KMS-11 (cell line): Measurements from ENCODE around the gene CMSS1.

ENCODE experiments used
- H2AFZ ChIP-seq: fragments of 200-600 bp; sonication (generic); 2 replicates; pipeline ENCODE4 v1.6.1; 2016; ENCODE audit warnings: antibody characterized with exemption, mixed run types, low read depth
- H3K27ac ChIP-seq: fragments of 200-600 bp; sonication (generic); 2 replicates; pipeline ENCODE4 v1.6.1; 2016; ENCODE audit warnings: mild to moderate bottlenecking, mixed run types
- H3K27me3 ChIP-seq: fragments of 200-600 bp; sonication (generic); 2 replicates; pipeline ENCODE4 v1.6.1; 2017; ENCODE audit warnings: mild to moderate bottlenecking, low read depth, mixed run types, moderate library complexity; ENCODE audit not compliant: insufficient read depth
- H3K36me3 ChIP-seq: fragments of 200-600 bp; sonication (generic); 2 replicates; pipeline ENCODE4 v1.6.1; 2017; ENCODE audit warnings: mild to moderate bottlenecking, mixed run types; ENCODE audit not compliant: insufficient read depth
- H3K4me1 ChIP-seq: fragments of 200-600 bp; sonication (generic); 2 replicates; pipeline ENCODE4 v1.6.1; 2016; ENCODE audit warnings: mild to moderate bottlenecking, low read depth, mixed run types; ENCODE audit not compliant: poor library complexity, severe bottlenecking
- H3K4me2 ChIP-seq: fragments of 200-600 bp; sonication (generic); 2 replicates; pipeline ENCODE4 v1.7.0; 2016; ENCODE audit warnings: mild to moderate bottlenecking, mixed run types
- H3K4me3 ChIP-seq: fragments of 200-600 bp; sonication (generic); IDR thresholded peaks from 2 replicates; pipeline ENCODE4 v1.6.1; 2017; ENCODE audit warnings: low read depth, low read length, mixed read lengths; ENCODE audit not compliant: insufficient read depth
- H3K79me2 ChIP-seq: fragments of 200-600 bp; sonication (generic); 2 replicates; pipeline ENCODE4 v1.6.1; 2016; ENCODE audit warnings: low read depth, mixed run types; ENCODE audit not compliant: insufficient read depth
- H3K9ac ChIP-seq: fragments of 200-600 bp; sonication (generic); 2 replicates; pipeline ENCODE4 v1.6.1; 2016; ENCODE audit warnings: mild to moderate bottlenecking, mixed run types
- H4K20me1 ChIP-seq: fragments of 200-600 bp; sonication (generic); 2 replicates; pipeline ENCODE4 v1.6.1; 2016; ENCODE audit warnings: mild to moderate bottlenecking, mixed run types; ENCODE audit not compliant: insufficient read depth
- TF ChIP-seq, protein P1 (sequence below): fragments of 200-600 bp; sonication (generic); conservative IDR thresholded peaks from 2 replicates; pipeline ENCODE4 v1.6.1; 2017; ENCODE audit warnings: low read depth, mild to moderate bottlenecking, antibody characterized with exemption, low read length, moderate library complexity, mixed read lengths

The CMSS1 gene

GRCh38 chr3:99901200-99901926, 83.7 kb downstream of the CMSS1 start:
- Histone ChIP-seq H4K20me1 (no peaks in the 10 kb centered on the region), H3K4me3 (peak overlapping the region; percentile 24), H3K27me3 (no peaks in the 10 kb centered on the region), H3K4me2 (peak overlapping the region; percentile 65), H3K4me1 (peaks cover 72% of the 10 kb centered on the region), H3K27ac (peak overlapping the region; percentile 68), H3K36me3 (no peaks in the 10 kb centered on the region), H2AFZ (no peak overlapping the region), H3K79me2 (peaks cover 6% of the 10 kb centered on the region; the same call in 1 of the 2 replicates), H3K9ac (no peak overlapping the region; the same call in 1 of the 2 replicates)
- TF ChIP-seq, protein P1, sequence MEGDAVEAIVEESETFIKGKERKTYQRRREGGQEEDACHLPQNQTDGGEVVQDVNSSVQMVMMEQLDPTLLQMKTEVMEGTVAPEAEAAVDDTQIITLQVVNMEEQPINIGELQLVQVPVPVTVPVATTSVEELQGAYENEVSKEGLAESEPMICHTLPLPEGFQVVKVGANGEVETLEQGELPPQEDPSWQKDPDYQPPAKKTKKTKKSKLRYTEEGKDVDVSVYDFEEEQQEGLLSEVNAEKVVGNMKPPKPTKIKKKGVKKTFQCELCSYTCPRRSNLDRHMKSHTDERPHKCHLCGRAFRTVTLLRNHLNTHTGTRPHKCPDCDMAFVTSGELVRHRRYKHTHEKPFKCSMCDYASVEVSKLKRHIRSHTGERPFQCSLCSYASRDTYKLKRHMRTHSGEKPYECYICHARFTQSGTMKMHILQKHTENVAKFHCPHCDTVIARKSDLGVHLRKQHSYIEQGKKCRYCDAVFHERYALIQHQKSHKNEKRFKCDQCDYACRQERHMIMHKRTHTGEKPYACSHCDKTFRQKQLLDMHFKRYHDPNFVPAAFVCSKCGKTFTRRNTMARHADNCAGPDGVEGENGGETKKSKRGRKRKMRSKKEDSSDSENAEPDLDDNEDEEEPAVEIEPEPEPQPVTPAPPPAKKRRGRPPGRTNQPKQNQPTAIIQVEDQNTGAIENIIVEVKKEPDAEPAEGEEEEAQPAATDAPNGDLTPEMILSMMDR = no peak

GRCh38 chr3:99902091-99902490, 84.4 kb downstream of the CMSS1 start:
- Histone ChIP-seq H3K9ac (no peak overlapping the region; the same call in 1 of the 2 replicates), H3K36me3 (no peaks in the 10 kb centered on the region), H3K4me1 (peaks cover 77% of the 10 kb centered on the region), H3K79me2 (peaks cover 6% of the 10 kb centered on the region; the same call in 1 of the 2 replicates), H2AFZ (no peak overlapping the region), H3K4me2 (peak overlapping the region; percentile 65), H3K27ac (peak overlapping the region; percentile 68; the same call in 1 of the 2 replicates), H3K4me3 (no peak overlapping the region), H4K20me1 (no peaks in the 10 kb centered on the region), H3K27me3 (no peaks in the 10 kb centered on the region)
- TF ChIP-seq, protein P1 = no peak

GRCh38 chr3:99903869-99904268, 86.2 kb downstream of the CMSS1 start:
- H3K36me3 ChIP-seq = no peaks in the 10 kb centered on the region
- H3K27ac ChIP-seq = no peak overlapping the region
- H3K4me2 ChIP-seq = no peak overlapping the region; the same call in 1 of the 2 replicates
- no peak overlapping the region for H3K9ac ChIP-seq
- H4K20me1 ChIP-seq = no peaks in the 10 kb centered on the region
- TF ChIP-seq, protein P1 = no peak
- H3K79me2 ChIP-seq = peaks cover 6% of the 10 kb centered on the region; the same call in 1 of the 2 replicates
- H3K4me3 ChIP-seq = no peak overlapping the region
- H3K27me3 ChIP-seq = no peaks in the 10 kb centered on the region
- H2AFZ ChIP-seq = no peak overlapping the region
- peaks cover 90% of the 10 kb centered on the region for H3K4me1 ChIP-seq

- H4K20me1 ChIP-seq = no peaks in the 10 kb centered on the region
- H3K36me3 ChIP-seq = no peaks in the 10 kb centered on the region
- TF ChIP-seq, protein P1 = no peak
- H3K27ac ChIP-seq = peak overlapping the region; percentile 37; the same call in 1 of the 2 replicates
- no peak overlapping the region; the same call in 1 of the 2 replicates for H3K9ac ChIP-seq
- H3K27me3 ChIP-seq = no peaks in the 10 kb centered on the region
- peak overlapping the region; percentile 68 for H3K4me2 ChIP-seq
- peaks cover 6% of the 10 kb centered on the region; the same call in 1 of the 2 replicates for H3K79me2 ChIP-seq
- no peak overlapping the region for H3K4me3 ChIP-seq
- peaks cover 65% of the 10 kb centered on the region for H3K4me1 ChIP-seq
- no peak overlapping the region for H2AFZ ChIP-seq
These were observed 90.4 kb downstream of the CMSS1 start for GRCh38 chr3:99907959-99908544.
